H1 (cell line): ENCODE data around the gene DCTPP1. TPM values are rescaled to one million over a fixed set of nuclear protein-coding genes. Genes with fewer than 3 reads are reported as not detected.
A peak's percentile ranks its signal among the peaks of the same experiment; 100 is the strongest.

Source experiments
- CTCF ChIA-PET: fragments of 300-600 bp; sonication (Branson Sonifier 250); formaldehyde crosslinking; loops from one replicate; lab custom pipeline; 2021; ENCODE audit not compliant: partially characterized antibody; lab: Charles Lee
- POLR2A ChIA-PET: fragments of 300-600 bp; sonication (Branson Sonifier 250); formaldehyde crosslinking; loops from one replicate; lab custom pipeline; 2021; ENCODE audit warnings: inconsistent platforms; ENCODE audit not compliant: partially characterized antibody; lab: Charles Lee
- DNase-seq, 2 experiments: peaks; one replicate each; pipeline versions ENCODE4 v3.0.0 to v3.0.0-alpha.2; 2010 to 2022; ENCODE audit warnings: low spot score in 2 of 2, low read depth in 1 of 2, mixed read lengths in 1 of 2
- FAIRE-seq: peaks from 2 replicates; lab custom pipeline; 2011; peaks lifted over from hg19 to GRCh38; lab: Jason Lieb, UNC
- H2AFZ ChIP-seq: 2 replicates; pipeline ENCODE4 v1.8.1; 2012; ENCODE audit warnings: low read length, inconsistent platforms
- H2AK5ac ChIP-seq: 2 replicates; pipeline ENCODE4 v1.6.1; 2013; ENCODE audit warnings: low read depth, low read length
- H2BK120ac ChIP-seq: replicated peaks from 2 replicates; pipeline ENCODE3; 2013; ENCODE audit warnings: low read depth, low read length, inconsistent platforms
- H2BK12ac ChIP-seq: 2 replicates; pipeline ENCODE4 v1.6.1; 2013; ENCODE audit warnings: low read depth, low read length
- H2BK15ac ChIP-seq: 2 replicates; pipeline ENCODE4 v1.6.1; 2013; ENCODE audit warnings: low read length
- H2BK20ac ChIP-seq: 2 replicates; pipeline ENCODE4 v1.6.1; 2013; ENCODE audit warnings: low read length
- H2BK5ac ChIP-seq: 2 replicates; pipeline ENCODE4 v1.6.1; 2013; ENCODE audit warnings: low read depth, low read length
- H3K14ac ChIP-seq: 2 replicates; pipeline ENCODE4 v1.6.1; 2013; ENCODE audit warnings: inconsistent platforms; ENCODE audit not compliant: insufficient read length
- H3K18ac ChIP-seq: 2 replicates; pipeline ENCODE4 v1.6.1; 2013; ENCODE audit warnings: low read length; ENCODE audit errors: extremely low read depth
- H3K23ac ChIP-seq: 2 replicates; pipeline ENCODE4 v1.6.1; 2013; ENCODE audit warnings: inconsistent platforms; ENCODE audit not compliant: insufficient read length
- H3K23me2 ChIP-seq: 2 replicates; pipeline ENCODE4 v1.6.1; 2013; ENCODE audit warnings: low read depth, low read length
- H3K27ac ChIP-seq: 2 replicates; pipeline ENCODE4 v1.6.1; 2011; ENCODE audit warnings: low read depth, low read length, inconsistent platforms
- H3K27me3 ChIP-seq, 4 experiments: replicated peaks in 1 of 4; 1 replicate in 1 of 4; 2 replicates in 3 of 4; pipeline versions ENCODE4 v1.6.1 to v1.8.1; 2011 to 2013; ENCODE audit warnings: low read length in 3 of 4, mild to moderate bottlenecking in 3 of 4, inconsistent platforms in 2 of 4, mixed read lengths in 2 of 4, moderate library complexity in 1 of 4; ENCODE audit not compliant: control insufficient read depth in 3 of 4, insufficient read depth in 3 of 4; ENCODE audit errors: extremely low read depth in 1 of 4
- H3K36me3 ChIP-seq, 4 experiments: 2 replicates each; pipeline versions ENCODE4 v1.6.1 to v1.8.1; 2011 to 2013; ENCODE audit warnings: mild to moderate bottlenecking in 4 of 4, low read length in 3 of 4, moderate library complexity in 2 of 4, control low read depth in 1 of 4, inconsistent platforms in 1 of 4; ENCODE audit not compliant: insufficient read depth in 4 of 4, control insufficient read depth in 2 of 4
- H3K4ac ChIP-seq: replicated peaks from 2 replicates; pipeline ENCODE3; 2013; ENCODE audit warnings: low read length, low read depth, mixed read lengths, inconsistent platforms; ENCODE audit not compliant: insufficient read length
- H3K4me1 ChIP-seq, 4 experiments: replicated peaks in 1 of 4; 1 replicate in 1 of 4; 2 replicates in 3 of 4; pipeline versions ENCODE4 v1.6.1 to v1.8.1; 2011 to 2013; ENCODE audit warnings: low read length in 3 of 4, inconsistent platforms in 2 of 4, mixed read lengths in 1 of 4; ENCODE audit not compliant: insufficient read depth in 4 of 4, control insufficient read depth in 3 of 4
- H3K4me2 ChIP-seq, 2 experiments: 2 replicates each; pipeline versions ENCODE4 v1.6.1 to v1.8.1; 2011 to 2013; ENCODE audit warnings: low read depth in 2 of 2, low read length in 2 of 2, control low read depth in 1 of 2, inconsistent platforms in 1 of 2, mild to moderate bottlenecking in 1 of 2; ENCODE audit not compliant: insufficient read depth in 1 of 2
- H3K4me3 ChIP-seq, 4 experiments: fragments of 200-600, 300-600 bp in 1 of 4; sonication (generic), shearing (Covaris generic), sonication (Bioruptor Twin) in 1 of 4; 2 replicates each; pipeline versions ENCODE4 v1.5.1 to v1.8.1; 2011 to 2016; ENCODE audit warnings: low read length in 4 of 4, low read depth in 3 of 4, control low read depth in 2 of 4, inconsistent platforms in 2 of 4, mild to moderate bottlenecking in 2 of 4, mixed read lengths in 1 of 4, moderate library complexity in 1 of 4; ENCODE audit not compliant: insufficient read depth in 2 of 4; ENCODE audit errors: extremely low read depth in 1 of 4
- H3K56ac ChIP-seq: replicated peaks from 2 replicates; pipeline ENCODE3; 2013; ENCODE audit warnings: low read depth, mild to moderate bottlenecking, mixed read lengths, low read length, inconsistent platforms; ENCODE audit not compliant: insufficient read length
- H3K79me1 ChIP-seq: 2 replicates; pipeline ENCODE4 v1.6.1; 2013; ENCODE audit warnings: low read depth, low read length, control low read depth
- H3K79me2 ChIP-seq, 2 experiments: 2 replicates each; pipeline versions ENCODE4 v1.6.1 to v1.8.1; 2012 to 2013; ENCODE audit warnings: low read length in 2 of 2, mild to moderate bottlenecking in 2 of 2, inconsistent platforms in 1 of 2; ENCODE audit not compliant: insufficient read depth in 2 of 2, control insufficient read depth in 1 of 2
- H3K9ac ChIP-seq, 4 experiments: replicated peaks in 1 of 4; 1 replicate in 1 of 4; 2 replicates in 3 of 4; pipeline versions ENCODE4 v1.6.1 to v1.8.1; 2011 to 2013; ENCODE audit warnings: low read depth in 3 of 4, low read length in 3 of 4, control low read depth in 2 of 4, mild to moderate bottlenecking in 2 of 4, moderate library complexity in 2 of 4, inconsistent platforms in 1 of 4; ENCODE audit errors: extremely low read depth in 1 of 4
- H3K9me3 ChIP-seq, 2 experiments: 2 replicates each; pipeline versions ENCODE4 v1.6.1 to v1.8.1; 2012 to 2013; ENCODE audit warnings: mild to moderate bottlenecking in 2 of 2, moderate library complexity in 2 of 2, control low read depth in 1 of 2, inconsistent platforms in 1 of 2, low read depth in 1 of 2, low read length in 1 of 2, mixed read lengths in 1 of 2; ENCODE audit not compliant: insufficient read depth in 2 of 2
- H4K20me1 ChIP-seq, 2 experiments: replicated peaks in 1 of 2; 2 replicates each; pipeline versions ENCODE3 to v1.8.1; 2011 to 2013; ENCODE audit warnings: inconsistent platforms in 2 of 2, low read length in 2 of 2, mild to moderate bottlenecking in 1 of 2; ENCODE audit not compliant: insufficient read depth in 2 of 2, control insufficient read depth in 1 of 2
- H4K5ac ChIP-seq: 2 replicates; pipeline ENCODE4 v1.6.1; 2013; ENCODE audit warnings: low read length, low read depth, mixed read lengths, inconsistent platforms; ENCODE audit not compliant: insufficient read length
- H4K8ac ChIP-seq: 2 replicates; pipeline ENCODE4 v1.8.0; 2013; ENCODE audit warnings: mild to moderate bottlenecking, moderate library complexity, low read length, inconsistent platforms; ENCODE audit not compliant: insufficient read depth; ENCODE audit errors: extremely low read depth
- H4K91ac ChIP-seq: replicated peaks from 2 replicates; pipeline ENCODE3; 2013; ENCODE audit warnings: low read length, mixed read lengths, inconsistent platforms; ENCODE audit not compliant: insufficient read length
- WGBS, 2 experiments: shearing (Covaris generic) in 1 of 2; methylation state at CpG; one replicate each; pipeline versions ENCODE4 v1.1.6 to v1.1.7; 2013 to 2015; ENCODE audit warnings: low lambda C conversion rate in 2 of 2, mixed read lengths in 2 of 2, inconsistent platforms in 1 of 2, low coverage in 1 of 2, missing lambda C conversion rate in 1 of 2; ENCODE audit not compliant: insufficient replicate concordance in 2 of 2, insufficient coverage in 1 of 2, insufficient read length in 1 of 2; ENCODE audit errors: extremely low coverage in 1 of 2, missing lambda C conversion rate in 1 of 2; 5-methylcytosine and 5-hydroxymethylcytosine counted together
- polyA plus RNA-seq, 7 experiments: library from polyadenylated mRNA; depleted of rRNA in 3 of 7; stranded (reverse) in 5 of 7; unstranded in 2 of 7; fragments of >200 nt in 5 of 7; fragments of 200-250 nt in 2 of 7; gene quantifications; 1 replicate in 5 of 7; 2 replicates in 1 of 7; 4 replicates in 1 of 7; pipeline versions ENCODE4 v1.2.1 to v1.2.3, GENCODE V29; 2011 to 2013; ENCODE audit warnings: missing spikeins in 2 of 7, mixed read lengths in 2 of 7
- total RNA-seq: library from RNA; stranded (reverse); fragmentation: NEBNext Ultra II Directional; extraction: Animal tissue kit (Norgen Biotek cat#: 25700); gene quantifications from 2 replicates; pipeline ENCODE4 v1.2.1, GENCODE V29; 2021

The DCTPP1 gene
- total and polyA plus RNA-seq, 2 of the 8 experiments (the other 6 are each of a cell fraction or from before 2014, with no cell fraction given) = 94.5 to 103 TPM

DNA sequence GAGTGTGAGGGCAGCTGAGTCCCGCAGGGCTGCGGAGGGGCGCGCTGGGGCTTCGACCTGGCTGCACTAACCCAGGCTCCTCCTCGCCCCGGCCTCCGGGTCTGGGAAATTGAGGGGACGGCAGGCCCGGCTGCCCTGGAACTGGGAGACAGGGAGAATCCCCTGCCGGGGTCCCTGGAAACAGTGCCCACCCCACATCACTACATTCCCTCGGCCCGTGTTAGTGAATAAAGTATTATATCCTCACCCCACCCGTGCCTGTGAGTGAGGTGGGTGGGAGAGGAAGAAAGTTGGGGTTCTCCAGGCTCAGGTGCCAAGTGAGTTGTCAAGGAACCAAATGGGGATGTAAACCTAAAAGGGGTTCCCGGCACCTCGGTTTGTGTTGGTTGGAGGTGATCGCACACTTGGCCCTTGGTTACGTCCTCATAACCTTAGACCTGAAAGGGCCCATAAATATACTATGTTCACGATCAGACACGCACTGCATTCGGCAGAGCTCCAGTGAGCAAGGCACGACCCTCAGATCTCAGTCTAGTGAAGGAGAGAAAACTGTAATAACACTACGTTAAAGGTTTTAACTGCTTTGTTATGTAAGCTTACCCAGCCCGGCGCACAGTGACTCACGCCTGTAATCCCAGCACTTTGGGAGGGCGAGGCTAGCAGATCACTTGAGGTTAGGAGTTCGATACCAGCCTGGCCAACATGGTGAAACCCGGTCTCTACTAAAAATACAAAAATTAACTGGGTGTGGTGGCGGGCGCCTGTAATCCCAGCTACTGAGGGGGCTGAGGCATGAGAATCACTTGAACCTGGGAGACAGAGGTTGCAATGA, 11.3 kb downstream of the DCTPP1 start:
- no peak overlapping the region for H3K56ac ChIP-seq
- DNase-seq (no peak), FAIRE-seq (no peak)
- H4K5ac ChIP-seq = no peak overlapping the region
- H3K14ac ChIP-seq = no peak overlapping the region
- H4K20me1 ChIP-seq = peaks cover 2 to 12% of the 10 kb centered on the region in 2 experiments
- H3K23ac ChIP-seq = no peak overlapping the region
- no peak overlapping the region for H4K91ac ChIP-seq
- H3K23me2 ChIP-seq = peaks cover 8% of the 10 kb centered on the region; the same call in 1 of the 2 replicates
- no peak overlapping the region for H2AK5ac ChIP-seq
- H2BK120ac ChIP-seq = no peak overlapping the region
- no peak overlapping the region for H2AFZ ChIP-seq
- no peaks in the 10 kb centered on the region for H3K79me2 ChIP-seq
- H2BK12ac ChIP-seq = no peak overlapping the region
- no peak overlapping the region for H2BK20ac ChIP-seq
- H3K4me3 ChIP-seq = peak overlapping the region; percentile 21 to 60 (median 34); a peak in 7 of 8 replicates
- peak overlapping the region; percentile 71 for H4K8ac ChIP-seq
- H3K4ac ChIP-seq = no peak overlapping the region
- peaks cover 8 to 26% (median 12%) of the 10 kb centered on the region in 4 experiments for H3K36me3 ChIP-seq
- H2BK15ac ChIP-seq = no peak overlapping the region
- no peak overlapping the region for H3K18ac ChIP-seq
- H3K9me3 ChIP-seq = no peaks in the 10 kb centered on the region
- H3K9ac ChIP-seq = peak overlapping the region in 1 of 4 experiments; percentile 20; a peak in 1 of 7 replicates
- H3K27me3 ChIP-seq = no peaks in the 10 kb centered on the region
- CTCF ChIA-PET = interaction anchor here (0.6 to 3.3 kb wide), 16 partner anchors 9 to 211 kb away, joined by 3 to 13 read pairs (median 3); partner anchors contain the start of genes DCTPP1, ZNF48 and ZNF771
- H3K79me1 ChIP-seq = peaks cover 6% of the 10 kb centered on the region; the same call in 1 of the 2 replicates
- POLR2A ChIA-PET = interaction anchor here (0.8 to 4.0 kb wide), 20 partner anchors 11 to 353 kb away, joined by 3 to 34 read pairs (median 3); partner anchors contain the start of genes ALDOA, CD2BP2, DCTPP1 and ZNF48
- 0 out of 2 replicates have a peak overlapping the region, but pooled peaks have one; percentile 32 for H2BK5ac ChIP-seq
- 61% methylated on average over 31 of the region's 31 CpGs; no CpG with 5 or more reads in 1 of the 2 experiments for WGBS, 2 experiments
- peak overlapping the region; percentile 64 to 76 for H3K4me2 ChIP-seq
- H3K4me1 ChIP-seq = peaks cover 3 to 6% (median 5%) of the 10 kb centered on the region in 4 experiments; a peak in 6 of 7 replicates
- H3K27ac ChIP-seq = no peak overlapping the region
